HCT116 (cell line): Measurements from ENCODE around the gene ZSWIM6. TPM values are rescaled to one million over a fixed set of nuclear protein-coding genes. Genes with fewer than 3 reads are reported as not detected.

ENCODE experiments used
- ATAC-seq: fragments of 200-7000 bp; cut with Tn5 transposase; 2 replicates; pipeline ENCODE4 v1.9.1; 2020; ENCODE audit warnings: mild to moderate bottlenecking, moderate library complexity
- BruUV-seq: library from RNA; stranded (reverse); fragments of 400-500 nt; replicated peaks from 2 replicates; lab custom pipeline; 2021; lab: Mats Ljungman, UMichigan
- CTCF ChIA-PET: fragments of 300-600 bp; sonication (Branson Sonifier 250); formaldehyde crosslinking; loops from one replicate; lab custom pipeline; 2021; ENCODE audit warnings: antibody characterized with exemption; lab: Charles Lee
- POLR2A ChIA-PET: fragments of 300-600, 350-600 bp; sonication (Branson Sonifier 250); formaldehyde crosslinking; loops from one replicate; lab custom pipeline; 2021; ENCODE audit warnings: antibody characterized with exemption; lab: Charles Lee
- RAD21 ChIA-PET, 2 experiments: fragments of 300-600 bp; sonication (Branson Sonifier 250); formaldehyde crosslinking; loops; one replicate each; lab custom pipeline; 2023; ENCODE audit warnings: low total read pairs in 2 of 2; ENCODE audit not compliant: uncharacterized antibody in 2 of 2, unreplicated experiment in 2 of 2, low non-redundant PET in 1 of 2; lab: Charles Lee
- DNase-seq: peaks from one replicate; pipeline ENCODE4 v3.0.0-alpha.2; 2010; ENCODE audit warnings: low read depth, low spot score
- H2AFZ ChIP-seq: fragments of 200-600 bp; shearing (Covaris generic), sonication (generic); 2 replicates; pipeline ENCODE4 v1.6.1; 2017; ENCODE audit warnings: low read depth, mixed run types, mixed read lengths, antibody characterized with exemption, low read length; ENCODE audit not compliant: poor library complexity, severe bottlenecking
- H3K27ac ChIP-seq: 2 replicates; pipeline ENCODE4 v1.5.1; 2012; ENCODE audit warnings: low read depth, low read length
- H3K27me3 ChIP-seq: fragments of 200-600 bp; sonication (generic); 2 replicates; pipeline ENCODE4 v1.6.1; 2016; ENCODE audit warnings: mixed run types, low read length, mixed read lengths; ENCODE audit not compliant: insufficient read depth
- H3K36me3 ChIP-seq, 2 experiments: fragments of 200-500 bp in 1 of 2; fragments of 200-600 bp in 1 of 2; sonication (Bioruptor generic) in 1 of 2; sonication (generic) in 1 of 2; 2 replicates each; pipeline versions ENCODE4 v1.5.1 to v1.6.1; 2014 to 2016; ENCODE audit warnings: low read length in 2 of 2, inconsistent platforms in 1 of 2, mixed read lengths in 1 of 2, mixed run types in 1 of 2; ENCODE audit not compliant: insufficient read depth in 2 of 2, control insufficient read depth in 1 of 2
- H3K4me1 ChIP-seq, 2 experiments: fragments of 200-600 bp in 1 of 2; sonication (generic) in 1 of 2; 2 replicates each; pipeline versions ENCODE4 v1.5.1 to v1.6.1; 2012 to 2017; ENCODE audit warnings: low read length in 2 of 2, inconsistent platforms in 1 of 2, mild to moderate bottlenecking in 1 of 2, mixed read lengths in 1 of 2, mixed run types in 1 of 2, moderate library complexity in 1 of 2; ENCODE audit not compliant: insufficient read depth in 2 of 2, control insufficient read depth in 1 of 2
- H3K4me2 ChIP-seq: fragments of 200-600 bp; sonication (generic); 2 replicates; pipeline ENCODE4 v1.6.1; 2017; ENCODE audit warnings: mixed run types, low read length, mixed read lengths
- H3K4me3 ChIP-seq, 2 experiments: fragments of 200-600 bp in 1 of 2; sonication (generic) in 1 of 2; replicated peaks in 1 of 2; 2 replicates each; pipeline ENCODE4 v1.5.1; 2011 to 2016; ENCODE audit warnings: low read length in 2 of 2, control low read depth in 1 of 2, low read depth in 1 of 2, mild to moderate bottlenecking in 1 of 2, mixed read lengths in 1 of 2, mixed run types in 1 of 2
- H3K79me2 ChIP-seq: fragments of 200-600 bp; sonication (generic); 2 replicates; pipeline ENCODE4 v1.6.1; 2017; ENCODE audit warnings: mild to moderate bottlenecking, mixed run types, low read length, moderate library complexity, mixed read lengths; ENCODE audit not compliant: insufficient read depth
- H3K9ac ChIP-seq: fragments of 200-600 bp; sonication (generic); 2 replicates; pipeline ENCODE4 v1.6.1; 2016; ENCODE audit warnings: low read length, mixed read lengths
- H3K9me2 ChIP-seq: fragments of 200-600 bp; sonication (generic), shearing (Covaris generic); 2 replicates; pipeline ENCODE4 v1.6.1; 2017; ENCODE audit warnings: mixed run types, mild to moderate bottlenecking, moderate library complexity; ENCODE audit not compliant: insufficient read depth
- H3K9me3 ChIP-seq, 2 experiments: fragments of 200-500 bp in 1 of 2; fragments of 200-600 bp in 1 of 2; sonication (Bioruptor generic) in 1 of 2; sonication (generic) in 1 of 2; 2 replicates each; pipeline ENCODE4 v1.6.1; 2014 to 2017; ENCODE audit warnings: low read length in 2 of 2, mixed read lengths in 2 of 2, inconsistent platforms in 1 of 2, low read depth in 1 of 2, mild to moderate bottlenecking in 1 of 2, mixed run types in 1 of 2, moderate library complexity in 1 of 2; ENCODE audit not compliant: control insufficient read depth in 1 of 2, insufficient read depth in 1 of 2
- H4K20me1 ChIP-seq: fragments of 200-600 bp; sonication (generic), shearing (Covaris generic); 2 replicates; pipeline ENCODE4 v1.6.1; 2017; ENCODE audit warnings: mixed run types, mild to moderate bottlenecking, moderate library complexity; ENCODE audit not compliant: insufficient read depth
- EGR1 ChIP-seq: IDR thresholded peaks from 2 replicates; pipeline ENCODE4 v1.6.1; 2012; ENCODE audit warnings: low read depth
- EZH2 ChIP-seq: fragments of 200-600 bp; sonication (generic); IDR thresholded peaks from 2 replicates; pipeline ENCODE4 v1.6.1; 2017; ENCODE audit warnings: antibody characterized with exemption, mixed run types
- JUND ChIP-seq: IDR thresholded peaks from 2 replicates; pipeline ENCODE4 v1.6.1; 2012
- POLR2AphosphoS5 ChIP-seq: IDR thresholded peaks from 2 replicates; pipeline ENCODE4 v1.6.1; 2011; ENCODE audit warnings: mild to moderate bottlenecking, low read depth, low read length, moderate library complexity
- RAD21 ChIP-seq: IDR thresholded peaks from 2 replicates; pipeline ENCODE4 v1.6.1; 2012; ENCODE audit warnings: low read depth, mild to moderate bottlenecking
- SP1 ChIP-seq: IDR thresholded peaks from 2 replicates; pipeline ENCODE4 v1.6.1; 2012; ENCODE audit warnings: low read depth
- SRF ChIP-seq: IDR thresholded peaks from 2 replicates; pipeline ENCODE4 v1.6.1; 2012; ENCODE audit warnings: low read depth
- YY1 ChIP-seq: IDR thresholded peaks from 2 replicates; pipeline ENCODE4 v1.6.1; 2011; ENCODE audit warnings: low read length, low read depth, moderate library complexity, mild to moderate bottlenecking; ENCODE audit not compliant: insufficient replicate concordance; ENCODE audit errors: extremely low read depth
- ZFX ChIP-seq: fragments of 450-650 bp; IDR thresholded peaks from 2 replicates; pipeline ENCODE4 v1.6.1; 2017
- ZNF274 ChIP-seq: fragments of 200-500 bp; sonication (Bioruptor generic); IDR thresholded peaks from 2 replicates; pipeline ENCODE4 v1.6.1; 2014; ENCODE audit warnings: mild to moderate bottlenecking, low read depth, low read length, inconsistent platforms
- intact Hi-C: fragments of 100-400 bp; cut with micrococcal nuclease; formaldehyde crosslinking; loops from 2 replicates; pipeline ENCODE4 v1.10.0; 2022
- total RNA-seq: library from RNA; stranded (reverse); gene quantifications from one replicate; pipeline ENCODE4 v1.2.1, GENCODE V29; 2021; ENCODE audit not compliant: unreplicated experiment
- TF ChIP-seq, protein P1 (sequence below): IDR thresholded peaks from 2 replicates; pipeline ENCODE4 v1.6.1; 2012

ZSWIM6 gene
- total RNA-seq, 1 experiment from 2014 or later: 7.4 TPM

GRCh38 chr5:61311056-61311610, 20.9 kb upstream of the ZSWIM6 start:
- Histone ChIP-seq H3K36me3 (no peaks in the 10 kb centered on the region), H3K4me1 (peaks cover 0 to 9% of the 10 kb centered on the region in 2 experiments; a peak in 2 of 4 replicates), H3K9me2 (no peaks in the 10 kb centered on the region), H3K9ac (no peak overlapping the region), H3K4me2 (no peak overlapping the region), H3K27ac (no peak overlapping the region), H3K27me3 (no peaks in the 10 kb centered on the region), H4K20me1 (no peaks in the 10 kb centered on the region), H3K4me3 (no peak overlapping the region), H3K79me2 (no peaks in the 10 kb centered on the region), H3K9me3 (no peaks in the 10 kb centered on the region), H2AFZ (no peak overlapping the region)
- ChIA-PET RAD21 (no interaction called here), CTCF (no interaction called here), POLR2A (no interaction called here)
- no TSS peak for BruUV-seq
- ATAC-seq (no peak), DNase-seq (no peak)
- no peak for TF ChIP-seq YY1
- TF ChIP-seq JUND: no peak
- no peak for TF ChIP-seq SRF
- TF ChIP-seq EGR1: no peak
- TF ChIP-seq POLR2AphosphoS5: no peak
- TF ChIP-seq EZH2: no peak
- TF ChIP-seq ZNF274: no peak
- TF ChIP-seq RAD21: no peak
- TF ChIP-seq SP1: no peak
- no peak for TF ChIP-seq ZFX
- TF ChIP-seq, protein P1, sequence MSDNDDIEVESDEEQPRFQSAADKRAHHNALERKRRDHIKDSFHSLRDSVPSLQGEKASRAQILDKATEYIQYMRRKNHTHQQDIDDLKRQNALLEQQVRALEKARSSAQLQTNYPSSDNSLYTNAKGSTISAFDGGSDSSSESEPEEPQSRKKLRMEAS: no peak
- intact Hi-C loops: no loop called here
